GM21367 (cell line): ENCODE data around the gene ADAM21.
"Not testable (repeated sequence)": the region's sequence is repeated elsewhere in the genome, so short reads cannot be mapped to it uniquely, and the experiment has no call there.

Experiments used
- ATAC-seq: cut with Tn5 transposase; IDR thresholded peaks from one replicate; pipeline ENCODE4 v1.9.1; 2021; ENCODE audit not compliant: unreplicated experiment

Gene ADAM21

DNA sequence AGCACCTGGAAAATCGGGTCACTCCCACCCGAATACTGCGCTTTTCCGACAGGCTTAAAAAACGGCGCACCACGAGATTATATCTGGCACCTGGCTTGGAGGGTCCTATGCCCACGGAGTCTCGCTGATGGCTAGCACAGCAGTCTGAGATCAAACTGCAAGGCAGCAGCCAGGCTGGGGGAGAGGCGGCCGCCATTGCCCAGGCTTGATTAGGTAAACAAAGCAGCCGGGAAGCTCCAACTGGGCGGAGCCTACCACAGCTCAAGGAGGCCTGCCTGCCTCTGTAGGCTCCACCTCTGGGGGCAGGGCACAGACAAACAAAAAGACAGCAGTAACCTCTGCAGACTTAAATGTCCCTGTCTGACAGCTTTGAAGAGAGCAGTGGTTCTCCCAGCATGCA lies 23.5 kb downstream of the ADAM21 start:
- ATAC-seq, result not testable (repeated sequence)

DNA sequence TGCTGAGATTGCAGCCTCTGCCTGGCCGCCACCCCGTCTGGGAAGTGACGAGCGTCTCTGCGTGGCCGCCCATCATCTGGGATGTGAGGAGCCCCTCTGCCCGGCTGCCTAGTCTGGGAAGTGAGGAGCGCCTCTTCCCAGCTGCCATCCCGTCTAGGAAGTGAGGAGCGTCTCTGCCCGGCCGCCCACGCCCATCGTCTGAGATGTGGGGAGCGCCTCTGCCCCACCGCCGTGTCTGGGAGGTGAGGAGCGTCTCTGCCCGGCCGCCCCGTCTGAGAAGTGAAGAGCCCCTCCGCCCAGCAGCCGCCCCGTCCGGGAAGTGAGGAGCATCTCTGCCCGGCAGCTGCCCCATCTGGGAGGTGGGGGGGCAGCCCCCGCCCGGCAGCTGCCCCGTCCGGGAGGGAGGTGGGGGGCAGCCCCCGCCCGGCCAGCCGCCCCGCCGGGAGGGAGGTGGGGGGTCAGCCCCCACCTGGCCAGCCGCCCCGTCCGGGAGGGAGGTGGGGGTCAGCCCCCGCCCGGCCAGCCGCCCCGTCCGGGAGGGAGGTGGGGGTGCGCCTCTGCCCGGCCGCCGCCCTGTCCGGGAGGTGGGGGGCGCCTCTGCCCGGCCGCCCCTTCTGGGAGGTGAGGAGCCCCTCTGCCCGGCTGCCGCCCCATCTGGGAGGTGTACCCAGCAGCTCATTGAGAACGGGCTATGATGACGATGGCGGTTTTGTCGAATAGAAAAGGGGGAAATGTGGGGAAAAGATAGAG lies 25.6 kb downstream of the ADAM21 start:
- ATAC-seq, result not testable (repeated sequence)

DNA sequence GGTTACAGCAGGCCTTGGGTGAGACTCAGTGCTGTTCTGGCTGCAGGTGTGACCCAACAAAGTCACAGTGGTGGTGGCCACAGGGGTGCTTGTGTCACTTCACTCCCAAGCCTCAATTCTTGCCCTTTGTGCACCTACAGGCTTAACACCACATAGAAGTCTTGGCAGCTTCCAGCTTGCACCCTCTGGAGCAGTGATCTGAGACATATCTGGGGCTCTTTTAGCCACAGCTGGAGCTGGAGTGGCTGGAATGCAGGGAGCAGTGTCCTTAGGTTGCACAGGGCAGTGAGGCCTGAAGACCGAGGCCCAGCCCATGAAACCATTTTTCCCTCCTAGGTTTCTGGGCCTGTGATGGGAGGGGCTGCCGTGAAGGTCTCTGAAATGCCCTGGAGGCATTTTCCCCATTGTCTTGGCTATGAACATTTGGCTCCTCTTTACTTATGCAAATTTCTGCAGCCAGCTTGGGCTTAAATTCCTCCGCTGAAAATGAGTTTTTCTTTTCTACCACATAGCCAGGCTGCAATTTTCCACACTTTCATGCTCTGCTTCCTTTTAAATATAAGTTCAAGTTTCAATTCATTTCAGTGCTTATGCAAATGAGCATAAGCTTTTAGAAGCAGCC lies 37.7 kb downstream of the ADAM21 start:
- no peak for ATAC-seq

DNA sequence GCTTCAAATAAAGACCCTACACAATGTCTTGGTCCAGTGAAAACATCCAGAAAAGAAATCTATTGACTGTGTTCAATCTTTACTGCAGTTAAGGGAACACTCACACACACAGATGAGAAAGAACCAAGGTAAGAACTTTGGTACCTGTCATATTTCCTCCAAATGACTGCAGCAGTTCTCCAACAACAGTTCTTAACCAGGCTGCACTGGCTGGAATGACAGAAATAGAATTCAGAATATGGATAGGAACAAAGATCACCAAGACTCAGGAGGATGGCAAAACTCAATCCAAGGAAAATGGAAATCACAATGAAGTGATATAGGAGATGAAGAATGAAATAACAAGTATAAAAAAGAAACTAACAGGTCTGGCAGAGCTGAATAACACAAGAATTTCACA lies 46.2 kb downstream of the ADAM21 start:
- no peak for ATAC-seq
